Stimulated activated naive CD8-positive, alpha-beta T cell treated with anti-CD3 and anti-CD28 coated beads, Interleukin-15, amount 100 ng/mL, for 72 hours (primary cell): Measurements from ENCODE around the gene ZNF442.
A peak's percentile ranks its signal among the peaks of the same experiment; 100 is the strongest.
"Not testable (repeated sequence)": the region's sequence is repeated elsewhere in the genome, so short reads cannot be mapped to it uniquely, and the experiment has no call there.

Experiments
- ATAC-seq: fragments of 150-1000 bp; cut with Tn5 transposase; 2 replicates; pipeline ENCODE4 v1.10.0; 2021; ENCODE audit warnings: mild to moderate bottlenecking, moderate library complexity
- DNase-seq, 2 donors: peaks; one replicate each; pipeline ENCODE4 v3.0.0; 2021 to 2022
- H3K27ac Mint-ChIP-seq, 2 donors: one replicate each; pipeline ENCODE4 v1.8.0; 2022; ENCODE audit warnings: mild to moderate bottlenecking in 2 of 2, mixed read lengths in 2 of 2, moderate library complexity in 2 of 2
- H3K27me3 Mint-ChIP-seq: one replicate; pipeline ENCODE4 v1.8.0; 2022; ENCODE audit warnings: mixed read lengths
- H3K4me1 Mint-ChIP-seq: one replicate; pipeline ENCODE4 v1.8.0; 2022; ENCODE audit warnings: mild to moderate bottlenecking, mixed read lengths
- H3K4me3 Mint-ChIP-seq, 2 donors: one replicate each; pipeline ENCODE4 v1.8.0; 2022; ENCODE audit warnings: mild to moderate bottlenecking in 2 of 2, mixed read lengths in 2 of 2, moderate library complexity in 1 of 2
- H3K9me3 Mint-ChIP-seq, 2 donors: one replicate each; pipeline ENCODE4 v1.8.0; 2022; ENCODE audit warnings: mixed read lengths in 2 of 2

ZNF442 gene

DNA sequence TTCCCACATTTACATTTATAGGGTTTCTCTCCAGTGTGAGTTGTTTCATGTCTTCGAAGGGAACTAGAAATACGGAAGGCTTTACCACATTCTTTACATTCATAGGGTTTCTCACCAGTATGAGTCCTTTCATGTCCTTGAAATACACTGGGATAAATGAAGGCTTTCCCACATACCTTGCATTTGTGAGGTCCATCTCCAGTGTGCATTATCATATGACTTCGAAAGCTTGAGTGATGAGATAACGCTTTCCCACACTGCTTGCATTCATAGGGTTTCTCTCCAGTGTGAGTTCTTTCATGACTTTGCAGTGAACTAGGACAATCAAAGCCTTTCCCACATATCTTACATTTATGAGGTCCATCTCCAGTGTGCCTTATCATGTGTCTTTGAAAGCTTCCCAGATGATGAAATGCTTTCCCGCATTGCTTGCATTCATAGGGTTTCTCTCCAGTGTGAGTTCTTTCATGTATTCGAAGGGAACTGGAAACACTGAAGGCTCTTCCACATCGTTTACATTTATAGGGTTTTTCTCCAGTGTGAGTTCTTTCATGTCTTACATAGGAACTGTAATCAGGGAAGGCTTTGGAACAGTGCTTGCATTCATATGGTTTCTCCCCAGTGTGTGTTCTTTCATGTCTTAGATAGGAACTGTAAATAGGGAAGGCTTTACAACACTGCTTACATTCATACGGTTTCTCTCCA, 15.1 kb downstream of the ZNF442 start:
- no peaks in the 10 kb centered on the region for H3K27me3 Mint-ChIP-seq
- H3K4me3 Mint-ChIP-seq, result no peak overlapping the region
- peaks cover 30 to 70% of the 10 kb centered on the region in 2 donors for H3K9me3 Mint-ChIP-seq
- H3K27ac Mint-ChIP-seq, result no peak overlapping the region
- DNase-seq (no peak), ATAC-seq (no peak)
- no peaks in the 10 kb centered on the region for H3K4me1 Mint-ChIP-seq

DNA sequence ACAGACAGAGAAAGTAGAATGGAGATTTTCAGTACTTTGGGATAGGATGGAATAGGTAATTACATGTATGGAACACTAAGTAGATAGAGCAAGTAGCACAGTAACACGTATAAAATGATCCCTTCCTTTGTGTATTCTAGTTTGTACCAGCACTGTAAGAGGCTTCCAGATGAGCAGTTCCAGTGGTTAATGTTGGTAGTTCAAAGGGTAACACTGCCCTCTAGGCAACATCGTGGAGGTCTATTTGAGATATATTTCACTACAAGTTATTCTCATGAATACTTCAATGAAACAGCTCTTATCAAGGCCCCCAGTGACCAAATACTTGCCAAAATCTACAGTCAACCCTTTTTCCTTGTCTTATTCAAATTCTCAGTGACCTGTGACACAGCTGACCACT, 18.6 kb downstream of the ZNF442 start:
- DNase-seq, result no peak
- no peaks in the 10 kb centered on the region for H3K27me3 Mint-ChIP-seq
- no peaks in the 10 kb centered on the region for H3K4me1 Mint-ChIP-seq
- ATAC-seq, result peak; percentile 79
- H3K9me3 Mint-ChIP-seq, result peaks cover 18 to 64% of the 10 kb centered on the region in 2 donors
- H3K27ac Mint-ChIP-seq, result no peak overlapping the region
- H3K4me3 Mint-ChIP-seq, result no peak overlapping the region

DNA sequence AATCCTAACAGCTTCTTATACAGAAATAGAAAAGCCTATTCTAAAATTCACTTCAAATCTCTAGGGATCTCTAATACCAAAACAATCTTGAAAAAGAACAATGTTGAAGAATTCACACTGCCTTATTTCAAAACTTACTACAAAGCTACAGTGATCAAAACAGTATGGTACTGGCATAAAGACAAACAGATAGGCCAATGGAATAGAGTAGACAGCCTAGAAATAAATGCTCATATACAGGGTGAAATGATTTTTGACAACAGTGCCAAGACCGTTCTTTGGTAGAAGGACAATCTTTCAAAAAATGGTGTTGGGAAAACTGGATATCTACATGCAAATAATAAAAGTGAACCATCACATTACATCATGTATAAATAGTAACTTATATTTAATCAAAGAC, 20.3 kb downstream of the ZNF442 start:
- ATAC-seq (no peak), DNase-seq (no peak)
- Mint-ChIP-seq H3K27me3 (no peaks in the 10 kb centered on the region), H3K9me3 (peaks cover 16 to 52% of the 10 kb centered on the region in 2 donors), H3K4me1 (no peaks in the 10 kb centered on the region), H3K27ac (no peak overlapping the region), H3K4me3 (no peak overlapping the region)

DNA sequence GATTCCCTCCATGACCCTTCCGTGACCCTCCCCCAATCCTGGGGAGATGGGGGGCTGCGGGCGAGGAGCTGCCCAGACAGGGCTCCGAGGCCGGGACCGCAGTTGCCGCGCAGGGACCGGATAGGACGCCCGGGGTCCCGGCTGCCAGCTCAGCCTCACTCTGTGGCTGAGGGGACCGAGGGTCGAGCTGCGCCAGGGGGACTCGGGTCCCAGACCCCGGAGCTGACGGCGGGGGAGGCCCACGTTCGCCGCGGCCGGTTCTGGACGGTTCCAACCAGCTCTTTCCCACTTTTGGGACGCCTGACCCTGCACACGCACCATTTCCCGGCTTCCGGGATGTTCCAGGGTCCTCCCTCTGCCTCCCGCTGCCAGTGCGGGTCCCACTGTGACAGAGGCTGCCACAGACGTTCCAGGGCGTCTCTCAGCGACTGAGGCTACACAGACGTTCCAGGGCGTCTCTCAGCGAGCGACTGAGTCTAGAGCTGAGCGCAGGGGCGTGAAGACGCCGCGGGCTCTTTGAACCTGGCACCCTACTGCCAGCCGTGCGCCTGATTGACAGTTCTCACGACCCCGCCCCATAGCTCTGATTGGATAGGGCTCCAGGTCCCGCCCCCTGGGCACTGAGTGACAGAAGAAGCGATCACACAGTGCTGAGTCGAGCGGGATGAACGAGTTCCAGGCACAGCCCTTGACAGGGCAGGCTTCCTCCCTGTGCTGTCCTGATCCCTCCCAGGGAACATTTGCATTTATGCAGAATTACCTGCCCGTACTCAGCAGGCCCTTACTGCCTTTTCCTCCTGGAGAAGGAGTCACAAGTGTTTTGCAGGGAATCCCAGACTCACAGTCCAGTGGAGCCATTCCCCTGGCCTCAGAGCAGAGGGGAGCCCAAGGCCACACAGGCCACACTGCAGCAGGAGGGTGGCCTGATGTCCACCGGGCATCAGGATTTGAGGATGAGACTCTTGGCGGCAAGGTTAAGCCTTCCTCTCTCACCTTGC, 32.0 kb downstream of the ZNF442 start, which contains the start of gene ZNF563:
ZNF563 (minus strand) TSS at position 472 of the 998 bp plus-strand sequence; CDS start at position 321, 151 bp downstream.
- ATAC-seq (peak; percentile 92), DNase-seq (peak; percentile 97 to 99)
- Mint-ChIP-seq H3K4me1 (peaks cover 38% of the 10 kb centered on the region), H3K9me3 (peaks cover 0 to 3% of the 10 kb centered on the region in 2 donors), H3K27me3 (no peaks in the 10 kb centered on the region), H3K4me3 (peak within 1 kb of the TSS; percentile 97 to 99), H3K27ac (peak within 1 kb of the TSS; percentile 99 to 100)

DNA sequence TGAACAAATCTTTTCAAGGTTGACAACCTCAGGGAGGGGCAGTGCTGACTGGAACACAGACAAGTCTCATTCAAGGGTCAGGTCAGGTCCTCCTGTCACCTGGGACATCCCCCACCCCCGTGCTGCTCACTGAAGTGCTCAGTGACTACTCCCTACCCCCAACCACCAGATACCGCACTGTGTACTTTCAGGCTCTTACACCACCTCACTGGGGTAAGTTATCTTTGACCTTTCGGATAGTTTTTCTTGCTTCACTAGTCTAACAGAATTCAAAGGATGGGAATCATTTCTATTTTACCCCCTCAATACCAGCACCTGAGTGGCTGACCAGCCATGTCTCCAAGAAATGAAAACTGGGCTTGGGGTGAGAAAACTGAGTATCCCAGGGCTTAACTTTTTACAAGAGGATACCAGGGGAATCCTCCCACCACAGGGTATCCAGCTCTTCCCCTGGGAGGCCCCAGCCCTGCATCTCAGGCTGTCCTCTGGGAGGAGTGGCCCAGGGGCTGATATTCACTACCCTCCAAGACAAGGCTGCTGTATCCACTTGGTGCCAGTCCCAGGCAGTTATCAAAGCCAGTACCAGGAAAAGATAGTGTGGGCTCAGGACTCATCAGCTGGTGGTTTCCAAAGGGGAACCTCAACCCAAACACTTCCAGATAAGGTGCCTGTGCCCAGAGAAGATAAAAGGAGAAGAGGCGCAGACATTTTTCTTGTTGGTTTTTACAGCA, 34.1 kb downstream of the ZNF442 start:
- Mint-ChIP-seq H3K4me1 (peaks cover 52% of the 10 kb centered on the region), H3K27me3 (no peaks in the 10 kb centered on the region), H3K27ac (peak overlapping the region; percentile 99 to 100), H3K9me3 (no peaks in the 10 kb centered on the region), H3K4me3 (peak overlapping the region; percentile 97 to 99)
- DNase-seq (peak; percentile 81 to 92), ATAC-seq (peak; percentile 87)

DNA sequence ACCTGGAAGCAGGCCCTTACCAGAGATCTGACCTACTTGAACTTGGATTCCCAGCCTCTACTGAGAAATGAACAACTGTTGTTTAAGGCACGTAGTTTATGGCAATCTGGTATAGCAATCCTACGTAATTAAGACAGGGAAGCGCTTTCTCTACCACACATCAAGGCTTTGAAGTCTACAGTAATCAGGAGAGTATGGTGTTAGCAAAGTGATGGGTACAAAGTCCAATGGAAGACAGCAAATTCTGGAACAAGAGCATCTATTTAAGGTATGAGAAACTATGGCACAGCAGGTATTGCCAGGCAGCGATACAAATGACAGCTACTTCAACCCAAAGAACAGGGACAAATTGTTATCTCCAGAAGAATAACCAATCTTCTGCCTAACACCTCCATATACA, 35.1 kb downstream of the ZNF442 start:
- Mint-ChIP-seq H3K27me3 (no peaks in the 10 kb centered on the region), H3K27ac (peak overlapping the region in 1 of 2 donors; percentile 99), H3K9me3 (no peaks in the 10 kb centered on the region), H3K4me1 (peaks cover 62% of the 10 kb centered on the region), H3K4me3 (peak overlapping the region; percentile 97 to 99)
- DNase-seq (no peak), ATAC-seq (no peak)

DNA sequence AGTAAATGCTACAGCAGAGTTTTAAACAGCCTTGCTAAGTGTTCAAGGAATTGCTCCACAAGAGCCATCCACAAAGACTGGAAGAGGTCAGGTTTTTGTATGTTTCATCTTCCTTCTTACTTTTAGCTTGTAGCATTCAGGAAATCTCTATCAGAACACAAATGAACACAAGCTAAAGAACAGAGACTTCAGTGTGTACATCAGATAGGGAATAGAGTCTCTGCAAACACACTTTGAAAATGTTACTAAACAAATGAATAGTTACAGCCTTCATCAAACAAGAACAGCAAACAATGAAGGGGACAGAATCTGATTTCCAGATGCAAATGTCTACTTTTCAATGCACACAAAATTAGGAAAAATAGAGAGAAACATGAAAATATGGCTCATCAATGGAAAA, 39.8 kb downstream of the ZNF442 start:
- peaks cover 11% of the 10 kb centered on the region in 2 donors for H3K9me3 Mint-ChIP-seq
- no peak overlapping the region for H3K27ac Mint-ChIP-seq
- no peak for ATAC-seq

DNA sequence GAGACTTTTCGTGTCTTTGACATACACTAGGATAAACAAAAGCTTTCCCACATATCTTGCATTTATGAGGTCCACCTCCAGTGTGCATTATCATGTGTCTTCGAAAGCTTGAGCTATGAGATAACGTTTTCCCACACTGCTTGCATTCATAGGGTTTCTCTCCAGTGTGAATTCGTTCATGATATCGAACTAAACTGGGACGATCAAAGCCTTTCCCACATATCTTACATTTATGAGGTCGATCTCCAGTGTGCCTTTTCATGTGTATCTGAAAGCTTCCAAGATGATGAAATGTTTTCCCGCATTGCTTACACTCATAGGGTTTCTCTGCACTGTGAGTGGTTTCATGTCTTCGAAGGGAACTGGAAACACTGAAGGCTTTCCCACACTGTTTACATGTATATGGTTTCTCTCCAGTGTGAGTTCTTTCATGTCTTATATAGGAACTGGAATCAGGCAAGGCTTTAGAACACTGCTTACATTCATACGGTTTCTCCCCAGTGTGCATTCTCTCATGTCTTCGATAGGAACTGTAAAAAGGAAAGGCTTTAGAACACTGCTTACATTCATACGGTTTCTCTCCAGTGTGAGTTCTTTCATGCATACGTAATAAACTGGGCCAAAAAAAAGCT, 46.6 kb downstream of the ZNF442 start:
- peaks cover 36 to 42% of the 10 kb centered on the region in 2 donors for H3K9me3 Mint-ChIP-seq
- ATAC-seq (no peak), DNase-seq (no peak)

More for the DNA sequence above, 39.8 kb downstream of the ZNF442 start:
- peaks cover 46% of the 10 kb centered on the region for H3K4me1 Mint-ChIP-seq
- no peaks in the 10 kb centered on the region for H3K27me3 Mint-ChIP-seq
- no peak for DNase-seq
- H3K4me3 Mint-ChIP-seq, result no peak overlapping the region

DNA sequence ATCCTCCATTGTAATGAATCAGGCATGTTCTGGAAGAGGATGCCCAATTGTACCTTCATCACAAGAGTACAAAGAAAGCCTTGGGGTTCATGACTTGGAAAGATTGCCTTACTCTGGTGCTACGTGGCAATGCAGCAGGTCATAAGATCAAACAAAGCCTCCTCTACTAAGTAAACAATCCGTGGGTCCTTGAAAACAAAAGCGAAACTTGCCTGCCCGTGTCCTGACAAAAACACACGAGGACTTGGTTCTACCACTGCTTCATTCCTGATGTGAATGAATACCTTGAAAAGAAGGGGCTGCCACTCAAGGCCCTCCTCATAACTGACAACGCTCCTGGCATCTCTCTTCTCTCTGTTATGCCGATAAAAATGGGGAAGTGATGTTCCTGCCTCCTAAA, 50.9 kb downstream of the ZNF442 start:
- DNase-seq (no peak), ATAC-seq (no peak)
- peaks cover 21 to 29% of the 10 kb centered on the region in 2 donors for H3K9me3 Mint-ChIP-seq
- no peak overlapping the region for H3K27ac Mint-ChIP-seq
- no peaks in the 10 kb centered on the region for H3K27me3 Mint-ChIP-seq
- H3K4me1 Mint-ChIP-seq, result peaks cover 6% of the 10 kb centered on the region
- H3K4me3 Mint-ChIP-seq, result no peak overlapping the region

More for the DNA sequence above, 46.6 kb downstream of the ZNF442 start:
- Mint-ChIP-seq H3K4me1 (peaks cover 6% of the 10 kb centered on the region), H3K27me3 (no peaks in the 10 kb centered on the region), H3K27ac (no peak overlapping the region), H3K4me3 (no peak overlapping the region)

DNA sequence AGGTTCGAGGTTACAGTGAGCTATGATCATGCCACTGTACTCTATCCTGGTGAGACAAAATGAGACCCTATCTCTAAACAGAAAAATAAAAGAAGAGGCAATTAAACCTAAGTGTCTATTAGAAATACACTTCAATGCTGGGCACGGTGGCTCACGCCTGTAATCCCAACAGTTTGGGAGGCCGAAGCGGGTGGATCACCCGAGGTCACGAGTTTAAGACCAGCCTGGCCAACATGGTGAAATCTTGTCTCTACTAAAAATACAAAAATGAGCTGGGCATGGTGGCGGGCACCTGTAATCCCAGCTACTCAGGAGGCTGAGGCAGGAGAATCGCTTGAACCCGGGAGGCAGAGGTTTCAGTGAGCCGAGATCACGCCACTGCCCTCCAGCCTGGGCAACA, 56.6 kb downstream of the ZNF442 start:
- H3K4me3 Mint-ChIP-seq, H3K9me3 Mint-ChIP-seq, H3K4me1 Mint-ChIP-seq, H3K27ac Mint-ChIP-seq, H3K27me3 Mint-ChIP-seq, DNase-seq, ATAC-seq: not testable (repeated sequence)
